ES-I3 (cell line): ENCODE data around the gene CATSPERE.

Source experiments
- H3K36me3 ChIP-seq: 2 replicates; pipeline ENCODE4 v1.6.1; 2013; ENCODE audit warnings: mild to moderate bottlenecking, low read length, control low read depth, moderate library complexity; ENCODE audit not compliant: insufficient read depth
- H3K4me1 ChIP-seq: 2 replicates; pipeline ENCODE4 v1.6.1; 2013; ENCODE audit warnings: mild to moderate bottlenecking, control low read depth, low read length; ENCODE audit not compliant: insufficient read depth
- H3K9ac ChIP-seq: 2 replicates; pipeline ENCODE4 v1.6.1; 2013; ENCODE audit warnings: low read depth, mild to moderate bottlenecking, low read length, moderate library complexity
- H3K9me3 ChIP-seq: 2 replicates; pipeline ENCODE4 v1.6.1; 2013; ENCODE audit warnings: mild to moderate bottlenecking, low read length, moderate library complexity; ENCODE audit not compliant: control insufficient read depth, insufficient read depth

CATSPERE gene

GRCh38 chr1:244601336-244601735 lies 140.3 kb downstream of the CATSPERE start:
- Histone ChIP-seq H3K36me3 (no peaks in the 10 kb centered on the region), H3K4me1 (no peaks in the 10 kb centered on the region), H3K9ac (no peak overlapping the region), H3K9me3 (no peaks in the 10 kb centered on the region)

- Histone ChIP-seq H3K4me1 (no peaks in the 10 kb centered on the region), H3K9me3 (no peaks in the 10 kb centered on the region), H3K9ac (no peak overlapping the region), H3K36me3 (no peaks in the 10 kb centered on the region)
Measured at GRCh38 chr1:244603498-244603897, 142.4 kb downstream of the CATSPERE start.

- Histone ChIP-seq H3K9me3 (no peaks in the 10 kb centered on the region), H3K36me3 (no peaks in the 10 kb centered on the region), H3K9ac (no peak overlapping the region)
Measured at GRCh38 chr1:244605835-244606370, 144.8 kb downstream of the CATSPERE start.

GRCh38 chr1:244614113-244614836 lies 153.2 kb downstream of the CATSPERE start:
- no peaks in the 10 kb centered on the region for H3K36me3 ChIP-seq
- H3K9ac ChIP-seq: no peak overlapping the region
- H3K4me1 ChIP-seq: peaks cover 4% of the 10 kb centered on the region; the same call in 1 of the 2 replicates
- no peaks in the 10 kb centered on the region for H3K9me3 ChIP-seq

More at GRCh38 chr1:244605835-244606370, 144.8 kb downstream of the CATSPERE start:
- H3K4me1 ChIP-seq: no peaks in the 10 kb centered on the region

- no peaks in the 10 kb centered on the region for H3K36me3 ChIP-seq
- H3K4me1 ChIP-seq: peaks cover 4% of the 10 kb centered on the region; the same call in 1 of the 2 replicates
- no peak overlapping the region for H3K9ac ChIP-seq
- no peaks in the 10 kb centered on the region for H3K9me3 ChIP-seq
Measured at GRCh38 chr1:244614879-244615278, 153.8 kb downstream of the CATSPERE start.

GRCh38 chr1:244615301-244615700 lies 154.2 kb downstream of the CATSPERE start:
- no peaks in the 10 kb centered on the region for H3K9me3 ChIP-seq

GRCh38 chr1:244626709-244627108 lies 165.6 kb downstream of the CATSPERE start:
- H3K9me3 ChIP-seq: no peaks in the 10 kb centered on the region
- no peaks in the 10 kb centered on the region for H3K4me1 ChIP-seq
- H3K36me3 ChIP-seq: no peaks in the 10 kb centered on the region
- H3K9ac ChIP-seq: no peak overlapping the region

More at GRCh38 chr1:244615301-244615700, 154.2 kb downstream of the CATSPERE start:
- Histone ChIP-seq H3K4me1 (peaks cover 4% of the 10 kb centered on the region; the same call in 1 of the 2 replicates), H3K36me3 (no peaks in the 10 kb centered on the region), H3K9ac (no peak overlapping the region)

- Histone ChIP-seq H3K9me3 (no peaks in the 10 kb centered on the region), H3K4me1 (no peaks in the 10 kb centered on the region), H3K9ac (no peak overlapping the region), H3K36me3 (no peaks in the 10 kb centered on the region)
Measured at GRCh38 chr1:244628789-244629188, 167.7 kb downstream of the CATSPERE start.

- H3K4me1 ChIP-seq: no peaks in the 10 kb centered on the region
- no peak overlapping the region for H3K9ac ChIP-seq
- H3K9me3 ChIP-seq: no peaks in the 10 kb centered on the region
- H3K36me3 ChIP-seq: no peaks in the 10 kb centered on the region
Measured at GRCh38 chr1:244633140-244633539, 172.1 kb downstream of the CATSPERE start.

GRCh38 chr1:244634546-244634945 lies 173.5 kb downstream of the CATSPERE start:
- Histone ChIP-seq H3K9ac (no peak overlapping the region), H3K36me3 (no peaks in the 10 kb centered on the region), H3K9me3 (no peaks in the 10 kb centered on the region), H3K4me1 (no peaks in the 10 kb centered on the region)

GRCh38 chr1:244636488-244637259 lies 175.6 kb downstream of the CATSPERE start:
- no peaks in the 10 kb centered on the region for H3K9me3 ChIP-seq
- no peaks in the 10 kb centered on the region for H3K4me1 ChIP-seq
- H3K36me3 ChIP-seq: no peaks in the 10 kb centered on the region
- H3K9ac ChIP-seq: no peak overlapping the region

GRCh38 chr1:244639561-244639960 lies 178.5 kb downstream of the CATSPERE start:
- peaks cover 4% of the 10 kb centered on the region; the same call in 1 of the 2 replicates for H3K9me3 ChIP-seq
- H3K4me1 ChIP-seq: no peaks in the 10 kb centered on the region
- no peak overlapping the region for H3K9ac ChIP-seq
- no peaks in the 10 kb centered on the region for H3K36me3 ChIP-seq

- Histone ChIP-seq H3K9ac (no peak overlapping the region), H3K4me1 (no peaks in the 10 kb centered on the region), H3K36me3 (no peaks in the 10 kb centered on the region), H3K9me3 (peaks cover 4% of the 10 kb centered on the region; the same call in 1 of the 2 replicates)
Measured at GRCh38 chr1:244640917-244641316, 179.8 kb downstream of the CATSPERE start.

- peaks cover 4% of the 10 kb centered on the region; the same call in 1 of the 2 replicates for H3K9me3 ChIP-seq
- H3K4me1 ChIP-seq: no peaks in the 10 kb centered on the region
Measured at GRCh38 chr1:244642526-244642925, 181.5 kb downstream of the CATSPERE start.

More at GRCh38 chr1:244642526-244642925, 181.5 kb downstream of the CATSPERE start:
- no peak overlapping the region for H3K9ac ChIP-seq
- H3K36me3 ChIP-seq: no peaks in the 10 kb centered on the region
